ENCODE measurements around the gene KIAA1217.

GRCh38 chr10:24382045-24382444, 173.1 kb downstream of the KIAA1217 start:
- TF ChIP-seq CTCF (IDR thresholded peaks at IDR 0.05) (no peak), POLR2A (IDR thresholded peaks at IDR 0.05) (no peak)
